Stimulated activated CD8-positive, alpha-beta memory T cell treated with anti-CD3 and anti-CD28 coated beads, Interleukin-15, amount 100 ng/mL, for 24 hours (primary cell): Measurements from ENCODE around the gene SLC7A11.
"Not testable (repeated sequence)": the region's sequence is repeated elsewhere in the genome, so short reads cannot be mapped to it uniquely, and the experiment has no call there.

ENCODE experiments used
- DNase-seq: peaks from one replicate; pipeline ENCODE4 v3.0.0-alpha.2; 2020; ENCODE audit warnings: low read depth

SLC7A11 gene

DNA sequence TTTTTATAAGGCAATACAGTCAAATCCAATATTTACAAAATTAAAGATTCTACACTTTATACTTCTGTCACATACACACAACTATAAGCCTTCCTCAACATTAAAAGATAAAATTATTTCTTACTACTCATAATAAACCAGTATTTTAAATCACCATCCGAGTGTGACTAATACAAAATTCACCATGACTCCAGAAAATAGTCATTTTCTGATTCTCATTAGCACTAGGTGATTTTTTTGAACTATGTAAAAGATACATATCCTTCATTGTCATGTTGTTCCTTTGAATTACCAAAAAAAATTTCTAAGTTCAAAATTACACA is 646 bp upstream of the SLC7A11 start:
- no peak for DNase-seq

- no peak for DNase-seq
These were observed 671 bp downstream of the SLC7A11 start for GRCh38 chr4:138241281-138242075.

DNA sequence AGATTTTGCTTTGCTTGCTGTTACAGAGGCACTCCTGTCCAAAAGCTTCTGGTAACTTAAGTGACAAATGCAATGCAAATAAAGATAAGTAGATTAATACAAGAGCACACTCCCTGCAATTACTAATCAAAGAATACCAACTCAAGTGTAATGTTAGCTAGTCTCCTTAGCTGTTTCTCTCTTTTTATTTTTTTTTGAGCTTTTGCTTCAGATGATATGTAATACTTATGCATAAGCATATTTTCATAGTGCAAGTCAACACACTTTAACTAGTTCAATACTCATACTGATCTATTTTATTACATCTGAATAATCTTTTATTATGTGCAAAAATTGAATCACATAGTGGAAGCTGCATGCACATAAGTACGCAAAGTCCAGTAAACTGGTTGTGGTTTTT is 2.7 kb downstream of the SLC7A11 start:
- no peak for DNase-seq

GRCh38 chr4:138238521-138239292 is 3.4 kb downstream of the SLC7A11 start:
- no peak for DNase-seq

- DNase-seq: not testable (repeated sequence)
These were observed 5.0 kb downstream of the SLC7A11 start for GRCh38 chr4:138237132-138237531.

- DNase-seq: no peak
These were observed 6.1 kb downstream of the SLC7A11 start for GRCh38 chr4:138236037-138236436.

- no peak for DNase-seq
These were observed 6.7 kb downstream of the SLC7A11 start for GRCh38 chr4:138235419-138235952.

DNA sequence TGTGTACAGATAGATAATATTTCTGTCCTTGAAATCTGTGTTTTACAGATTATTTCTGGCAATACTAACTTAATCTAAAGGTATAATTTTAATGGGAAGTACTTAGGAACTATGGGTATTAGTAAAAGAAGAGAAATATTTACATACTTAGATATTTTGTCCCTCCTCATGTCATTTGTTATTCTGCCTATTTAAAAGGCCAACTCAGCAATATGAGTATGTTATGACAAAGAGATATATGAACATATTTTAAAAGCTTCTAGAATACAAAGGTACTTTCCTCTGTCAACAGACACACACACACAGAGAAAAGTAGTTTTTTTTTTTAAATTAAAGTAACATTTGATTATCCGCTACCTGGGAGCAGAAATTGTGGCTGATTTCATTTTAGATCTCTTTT is 7.9 kb downstream of the SLC7A11 start:
- no peak for DNase-seq

- DNase-seq: no peak
These were observed 8.7 kb downstream of the SLC7A11 start for GRCh38 chr4:138233313-138234034.

DNA sequence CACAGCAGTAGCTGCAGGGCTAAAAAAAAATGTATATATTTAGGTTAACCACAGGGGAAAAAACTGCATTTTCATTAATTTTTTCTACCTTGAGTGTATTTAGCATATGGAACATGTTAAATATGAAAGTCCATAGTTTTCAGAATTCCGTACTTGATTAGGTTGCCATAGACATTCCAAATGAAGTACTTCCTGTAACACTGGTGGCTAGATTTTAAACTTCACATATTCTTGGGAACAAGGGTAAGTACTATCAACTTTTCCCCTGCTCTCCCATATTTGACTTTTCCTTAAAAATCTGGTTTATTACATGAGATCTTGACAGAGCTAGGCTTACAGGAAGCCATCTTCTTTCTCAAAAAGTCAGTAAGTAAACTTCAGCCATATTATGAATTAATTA is 9.8 kb downstream of the SLC7A11 start:
- no peak for DNase-seq

DNA sequence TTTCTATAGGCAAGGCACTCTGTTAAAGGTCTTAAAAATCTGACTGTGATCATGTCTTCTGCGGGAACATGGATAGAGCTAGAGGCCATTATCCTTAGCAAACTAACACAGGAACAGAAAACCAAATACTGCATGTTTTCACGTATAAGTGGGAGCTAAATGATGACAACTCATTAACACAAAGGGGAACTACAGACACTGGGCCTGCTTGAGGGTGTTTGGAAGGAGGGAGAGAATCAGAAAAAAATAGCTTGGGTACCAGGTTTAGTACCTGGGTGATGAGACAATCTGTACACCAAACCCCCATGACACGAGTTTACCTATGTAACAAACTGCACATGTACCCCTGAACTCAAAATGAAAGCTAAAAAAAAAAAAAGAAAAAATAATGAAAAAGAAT is 12.1 kb downstream of the SLC7A11 start:
- no peak for DNase-seq

DNA sequence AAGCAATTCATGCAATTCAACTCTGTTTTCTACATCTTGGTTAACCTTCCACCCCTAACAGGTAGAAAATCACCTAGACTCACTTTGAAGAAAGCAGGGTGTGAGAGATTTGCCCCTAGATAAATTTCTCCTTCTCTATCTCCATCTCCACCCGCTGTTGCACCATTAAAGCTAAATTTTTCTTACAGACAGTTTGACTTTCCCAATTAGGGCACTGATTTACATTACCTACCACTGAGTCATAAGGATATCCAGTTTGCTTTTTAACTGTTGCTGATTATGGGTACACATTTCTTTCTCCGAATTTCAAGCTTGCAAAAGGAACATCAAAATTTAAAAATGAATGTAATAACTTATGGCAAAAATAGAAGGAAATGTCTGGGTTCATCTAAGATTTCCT is 13.0 kb downstream of the SLC7A11 start:
- DNase-seq: no peak

DNA sequence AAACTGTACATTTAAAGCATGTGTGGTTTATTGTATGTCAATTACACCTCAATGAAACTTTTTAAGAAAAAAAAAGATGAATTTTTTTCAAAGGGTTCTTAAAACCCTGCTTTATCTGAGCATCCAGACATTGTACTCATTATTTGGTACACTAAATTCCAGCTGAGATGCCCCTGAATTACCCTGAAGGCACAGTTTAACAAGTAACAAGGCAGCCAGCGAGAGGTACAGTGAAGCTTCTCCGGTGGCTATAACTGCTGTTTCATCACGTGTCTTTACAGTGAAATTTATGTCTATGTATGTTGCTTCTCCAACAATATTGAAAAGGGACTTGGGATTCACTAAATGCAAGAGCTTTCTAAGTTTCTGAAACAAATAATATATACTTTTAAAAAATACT is 15.8 kb downstream of the SLC7A11 start:
- no peak for DNase-seq

- no peak for DNase-seq
These were observed 16.7 kb downstream of the SLC7A11 start for GRCh38 chr4:138225477-138225876.

- DNase-seq: no peak
These were observed 17.5 kb downstream of the SLC7A11 start for GRCh38 chr4:138224614-138225013.

GRCh38 chr4:138223231-138223910 is 18.8 kb downstream of the SLC7A11 start:
- DNase-seq: no peak

GRCh38 chr4:138222046-138222445 is 20.1 kb downstream of the SLC7A11 start:
- no peak for DNase-seq

- no peak for DNase-seq
These were observed 23.2 kb downstream of the SLC7A11 start for GRCh38 chr4:138218976-138219375.

DNA sequence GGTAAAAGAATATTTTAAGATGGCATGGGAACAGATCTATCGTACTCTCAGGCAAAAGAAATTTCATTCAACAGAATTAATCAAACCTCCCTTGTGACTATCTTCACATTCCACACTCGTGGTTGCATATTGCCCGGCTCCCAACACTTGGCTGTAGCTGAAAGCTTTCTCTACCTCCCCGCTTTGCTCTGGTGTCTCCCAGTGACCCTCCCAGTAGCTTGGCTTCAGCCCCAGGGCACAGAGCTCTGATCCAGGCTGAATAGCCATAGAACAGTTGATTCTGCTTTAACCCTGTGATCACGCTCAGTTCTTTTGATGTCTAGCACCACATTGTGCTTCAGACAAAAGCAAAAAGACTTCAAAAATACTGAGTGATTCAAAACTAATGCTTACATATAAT is 24.6 kb downstream of the SLC7A11 start:
- no peak for DNase-seq

GRCh38 chr4:138216272-138216867 is 25.8 kb downstream of the SLC7A11 start:
- no peak for DNase-seq

GRCh38 chr4:138210576-138210975 is 31.6 kb downstream of the SLC7A11 start:
- not testable (repeated sequence) for DNase-seq

GRCh38 chr4:138209094-138209493 is 33.1 kb downstream of the SLC7A11 start:
- DNase-seq: no peak
